GM18907 (cell line): ENCODE results near the gene ZDHHC18.
"Not testable (repeated sequence)": the region's sequence is repeated elsewhere in the genome, so short reads cannot be mapped to it uniquely, and the experiment has no call there.

Source experiments
- ATAC-seq: cut with Tn5 transposase; IDR thresholded peaks from one replicate; pipeline ENCODE4 v1.9.1; 2021; ENCODE audit warnings: mild to moderate bottlenecking, moderate library complexity; ENCODE audit not compliant: unreplicated experiment

The ZDHHC18 gene

GRCh38 chr1:26857473-26858060 lies 31.1 kb downstream of the ZDHHC18 start:
- ATAC-seq = no peak

GRCh38 chr1:26858160-26858559 lies 31.7 kb downstream of the ZDHHC18 start:
- no peak for ATAC-seq

GRCh38 chr1:26858891-26859640 lies 32.6 kb downstream of the ZDHHC18 start:
- no peak for ATAC-seq

GRCh38 chr1:26861286-26861701 lies 34.8 kb downstream of the ZDHHC18 start:
- no peak for ATAC-seq

GRCh38 chr1:26861889-26862378 lies 35.4 kb downstream of the ZDHHC18 start:
- no peak for ATAC-seq

- no peak for ATAC-seq
Measured at GRCh38 chr1:26862781-26863684, 36.5 kb downstream of the ZDHHC18 start, which contains the start of gene SFN. SFN (plus strand) TSS chr1:26863149; CDS start chr1:26863213, 64 bp downstream.

GRCh38 chr1:26863685-26864077 lies 37.2 kb downstream of the ZDHHC18 start:
- no peak for ATAC-seq

- ATAC-seq = peak; percentile 89
Measured at GRCh38 chr1:26864610-26865480, 38.4 kb downstream of the ZDHHC18 start.

GRCh38 chr1:26873097-26873496 lies 46.6 kb downstream of the ZDHHC18 start:
- not testable (repeated sequence) for ATAC-seq

GRCh38 chr1:26874896-26875295 lies 48.4 kb downstream of the ZDHHC18 start:
- ATAC-seq = no peak

- ATAC-seq = no peak
Measured at GRCh38 chr1:26877326-26877725, 50.8 kb downstream of the ZDHHC18 start.

GRCh38 chr1:26879793-26880192 lies 53.3 kb downstream of the ZDHHC18 start:
- no peak for ATAC-seq

GRCh38 chr1:26881611-26882010 lies 55.1 kb downstream of the ZDHHC18 start:
- not testable (repeated sequence) for ATAC-seq

- no peak for ATAC-seq
Measured at GRCh38 chr1:26882696-26883463, 56.4 kb downstream of the ZDHHC18 start.

- ATAC-seq = no peak
Measured at GRCh38 chr1:26887125-26887524, 60.6 kb downstream of the ZDHHC18 start.

GRCh38 chr1:26888231-26888630 lies 61.7 kb downstream of the ZDHHC18 start:
- ATAC-seq = no peak

GRCh38 chr1:26889551-26890466 lies 63.3 kb downstream of the ZDHHC18 start, which contains the start of gene GPN2:
GPN2 (minus strand) TSS chr1:26890283; CDS start chr1:26890096, 187 bp downstream.
- peak; percentile 85 for ATAC-seq

GRCh38 chr1:26890467-26890796 lies 63.9 kb downstream of the ZDHHC18 start:
- ATAC-seq = peak; percentile 23
